Loucy (cell line): ENCODE measurements around the gene CACUL1.

Experiments used
- CTCF ChIP-seq: fragments of 200-600 bp; sonication (generic); conservative IDR thresholded peaks from 2 replicates; pipeline ENCODE4 v1.5.1; 2014; ENCODE audit warnings: mild to moderate bottlenecking, antibody characterized with exemption, low read length
- EZH2phosphoT487 ChIP-seq: fragments of 200-600 bp; IDR thresholded peaks from 2 replicates; pipeline ENCODE4 v1.6.1; 2018; ENCODE audit warnings: antibody characterized with exemption, mild to moderate bottlenecking, moderate library complexity, borderline replicate concordance

GRCh38 chr10:118720685-118721538, 33.9 kb downstream of the CACUL1 start:
- TF ChIP-seq CTCF (peak; percentile 92), EZH2phosphoT487 (no peak)
